Glomerular endothelial cell (primary cell): ENCODE data around the gene NAT16. TPM values are rescaled to one million over a fixed set of nuclear protein-coding genes. Genes with fewer than 3 reads are reported as not detected.
"Not testable (repeated sequence)": the region's sequence is repeated elsewhere in the genome, so short reads cannot be mapped to it uniquely, and the experiment has no call there.

Experiments used
- DNase-seq: peaks from one replicate; pipeline ENCODE4 v3.0.0-alpha.2; 2011; ENCODE audit warnings: low read depth, low spot score; ENCODE audit errors: extremely low read depth
- total RNA-seq: library from RNA; depleted of rRNA; stranded (reverse); fragments of >200 nt; gene quantifications from 2 replicates; pipeline ENCODE4 v1.2.3, GENCODE V29; 2015

The NAT16 gene
- total RNA-seq: not detected in 2 replicates

DNA sequence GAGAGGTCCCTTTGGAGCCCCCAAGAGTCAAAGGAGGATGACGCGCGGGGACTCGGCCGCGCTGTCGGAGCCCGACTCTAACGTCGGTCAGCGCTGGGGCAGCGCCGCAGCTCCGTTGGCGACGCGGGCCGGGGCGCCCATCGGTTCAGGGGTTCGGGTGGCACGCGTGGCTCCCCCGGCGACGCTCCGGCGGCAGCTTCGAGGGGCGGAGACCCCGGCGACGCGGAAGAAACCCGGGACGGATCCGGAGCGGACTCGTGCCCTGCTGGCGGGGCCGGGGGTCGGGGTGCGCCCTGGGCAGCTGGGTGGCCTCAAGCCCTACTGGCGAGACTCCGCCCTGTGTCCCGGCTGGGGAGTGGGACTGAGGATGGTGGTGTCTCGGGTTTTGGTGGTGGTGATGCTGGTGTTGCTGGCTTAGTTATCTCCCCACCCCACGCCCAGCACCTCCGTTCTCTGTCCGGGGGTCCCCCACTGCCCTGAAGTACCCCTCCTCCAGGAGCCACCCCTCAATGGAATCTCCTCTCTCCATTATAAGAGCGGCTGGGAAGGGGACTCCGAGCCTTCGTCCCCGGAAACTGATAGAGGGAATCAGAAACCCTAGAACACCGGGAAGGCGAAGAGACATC lies at the start of gene NAT16:
NAT16 (minus strand) TSS at position 164 of the 626 bp plus-strand sequence. CDS start 5,486 bp downstream, outside the sequence.
- DNase-seq: no peak

DNA sequence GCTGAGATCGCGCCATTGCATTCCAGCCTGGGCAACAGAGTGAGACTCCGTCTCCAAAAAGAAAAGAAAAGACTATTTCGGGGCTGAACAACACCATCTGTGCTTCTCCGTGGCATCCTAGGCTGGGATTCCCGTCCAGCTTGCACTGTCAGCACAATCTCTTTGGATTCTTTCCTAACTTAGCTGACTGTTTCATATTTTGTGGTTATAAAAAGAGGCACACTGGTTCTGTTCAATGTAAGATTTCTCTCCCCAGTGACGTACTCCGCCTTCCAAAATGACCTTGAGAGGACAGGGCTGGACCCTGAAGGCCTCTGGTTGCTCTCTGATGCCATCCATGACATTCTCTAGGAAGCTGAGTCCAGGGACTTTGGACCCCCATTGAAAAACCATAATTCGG lies 46.6 kb upstream of the NAT16 start:
- DNase-seq: no peak

DNA sequence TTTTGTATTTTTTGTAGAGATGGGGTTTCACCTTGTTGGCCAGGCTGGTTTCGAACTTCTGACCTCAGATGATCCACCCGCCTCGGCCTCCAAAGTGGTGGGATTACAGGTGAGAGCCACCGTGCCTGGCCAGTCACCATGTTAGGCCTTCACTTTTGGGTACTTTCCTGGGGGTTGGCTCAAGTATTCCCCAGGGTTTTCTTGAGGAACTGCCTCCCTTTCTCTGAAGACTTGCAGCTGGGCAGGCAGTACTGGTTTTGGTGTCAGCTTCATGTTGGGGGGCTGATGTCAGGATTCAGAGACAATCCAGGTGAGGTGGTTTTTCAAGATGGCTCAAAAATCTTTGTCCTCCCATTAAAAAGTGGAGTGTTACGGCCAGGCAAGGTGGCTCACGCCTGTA lies 45.6 kb upstream of the NAT16 start:
- DNase-seq: no peak

DNA sequence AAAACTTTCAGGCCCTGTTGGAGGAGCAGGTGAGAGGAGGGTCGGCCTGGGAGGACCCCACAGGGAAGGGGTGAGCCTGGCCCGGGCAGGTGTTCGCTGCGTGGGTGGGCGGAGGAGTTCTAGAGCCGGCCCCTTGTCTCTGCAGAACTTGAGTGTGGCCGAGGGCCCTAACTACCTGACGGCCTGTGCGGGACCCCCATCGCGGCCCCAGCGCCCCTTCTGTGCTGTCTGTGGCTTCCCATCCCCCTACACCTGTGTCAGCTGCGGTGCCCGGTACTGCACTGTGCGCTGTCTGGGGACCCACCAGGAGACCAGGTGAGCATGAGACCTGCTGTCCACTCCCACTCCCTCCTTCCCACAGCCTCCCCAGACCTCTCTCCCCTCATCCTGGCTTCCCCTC lies 43.4 kb upstream of the NAT16 start:
- no peak for DNase-seq

DNA sequence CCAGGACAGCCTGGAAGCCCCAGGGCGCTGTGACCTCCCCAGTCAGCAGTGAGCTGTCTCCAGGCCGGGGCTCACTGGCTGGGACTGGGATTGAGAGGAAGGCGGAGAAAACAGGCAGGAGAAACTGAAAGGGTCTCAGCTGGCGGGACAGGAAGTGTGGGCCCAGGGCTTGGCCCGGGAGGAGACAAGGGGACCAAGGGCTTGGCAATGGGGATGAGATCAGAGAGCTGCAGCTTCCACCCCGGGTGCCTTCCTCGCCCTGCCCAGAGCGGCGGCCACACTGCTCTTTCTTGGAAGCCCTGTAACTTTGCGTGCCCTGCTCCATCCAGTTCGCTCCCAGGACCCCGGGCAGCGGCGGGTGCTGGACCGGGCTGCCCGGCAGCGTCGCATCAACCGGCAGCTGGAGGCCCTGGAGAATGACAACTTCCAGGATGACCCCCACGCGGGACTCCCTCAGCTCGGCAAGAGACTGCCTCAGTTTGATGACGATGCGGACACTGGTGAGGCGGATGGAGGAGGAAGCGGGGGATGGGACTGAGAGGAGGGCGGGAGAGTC lies 42.3 kb upstream of the NAT16 start:
- no peak for DNase-seq

DNA sequence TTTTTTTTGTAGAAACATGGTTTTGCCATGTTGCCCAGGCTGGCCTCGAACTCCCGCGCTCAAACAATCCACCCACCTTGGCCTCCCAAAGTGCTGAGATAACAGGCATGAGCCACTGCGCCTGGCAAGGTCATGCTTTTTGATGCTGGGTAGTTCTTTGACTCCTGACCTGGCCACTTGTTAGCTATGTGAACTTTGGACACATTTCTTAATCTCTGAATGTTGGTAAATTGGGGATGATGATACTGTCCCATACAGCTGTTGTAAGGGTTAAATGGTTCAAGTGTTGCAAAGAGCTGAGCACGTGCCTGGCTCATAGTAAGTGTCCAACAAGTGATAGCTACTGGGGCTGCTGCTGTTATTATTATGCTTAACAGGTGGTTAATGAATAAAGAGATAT lies 40.2 kb upstream of the NAT16 start:
- no peak for DNase-seq

DNA sequence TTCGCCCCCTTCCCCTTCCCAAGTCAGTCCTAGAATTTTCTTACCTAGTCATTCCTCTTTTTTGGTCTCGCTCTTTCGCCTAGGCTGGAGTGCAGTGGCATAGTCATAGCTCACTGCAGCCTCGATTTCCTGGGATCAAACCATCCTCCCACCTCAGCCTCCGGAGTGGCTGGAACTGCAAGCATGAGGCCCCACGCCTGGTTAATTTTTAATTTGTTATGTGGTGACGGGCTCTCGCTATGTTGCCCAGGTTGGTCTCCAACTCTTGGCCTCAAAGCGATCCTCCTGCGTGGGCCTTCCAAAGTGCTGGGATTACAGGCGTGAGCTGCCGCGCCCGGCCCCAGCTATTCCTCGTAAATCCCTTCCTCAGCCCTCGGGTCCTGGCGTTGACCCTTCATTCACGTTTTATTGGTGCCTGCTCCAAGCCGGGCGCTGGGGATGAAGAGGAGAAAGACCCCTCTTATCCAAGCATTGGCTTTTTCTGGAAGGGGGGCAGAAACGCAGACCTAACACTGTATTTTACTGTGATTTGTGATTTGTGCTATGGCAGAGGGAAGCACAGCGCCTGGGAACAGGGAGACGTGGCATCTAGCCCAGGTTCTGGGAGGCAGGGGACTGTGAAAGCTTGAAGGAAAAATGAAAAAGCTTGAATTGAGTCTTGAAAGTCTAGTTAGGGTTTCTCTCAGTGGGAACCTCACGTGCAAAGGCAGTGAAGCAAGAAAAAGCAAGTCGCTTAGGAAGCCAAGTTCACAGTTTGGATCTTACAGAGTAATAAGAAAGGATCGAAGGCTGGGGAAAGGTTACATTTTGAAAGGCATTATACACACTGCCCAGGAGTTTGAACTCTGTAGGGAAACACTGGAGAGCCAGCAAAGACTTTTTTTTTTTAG lies 38.4 kb upstream of the NAT16 start:
- no peak for DNase-seq

DNA sequence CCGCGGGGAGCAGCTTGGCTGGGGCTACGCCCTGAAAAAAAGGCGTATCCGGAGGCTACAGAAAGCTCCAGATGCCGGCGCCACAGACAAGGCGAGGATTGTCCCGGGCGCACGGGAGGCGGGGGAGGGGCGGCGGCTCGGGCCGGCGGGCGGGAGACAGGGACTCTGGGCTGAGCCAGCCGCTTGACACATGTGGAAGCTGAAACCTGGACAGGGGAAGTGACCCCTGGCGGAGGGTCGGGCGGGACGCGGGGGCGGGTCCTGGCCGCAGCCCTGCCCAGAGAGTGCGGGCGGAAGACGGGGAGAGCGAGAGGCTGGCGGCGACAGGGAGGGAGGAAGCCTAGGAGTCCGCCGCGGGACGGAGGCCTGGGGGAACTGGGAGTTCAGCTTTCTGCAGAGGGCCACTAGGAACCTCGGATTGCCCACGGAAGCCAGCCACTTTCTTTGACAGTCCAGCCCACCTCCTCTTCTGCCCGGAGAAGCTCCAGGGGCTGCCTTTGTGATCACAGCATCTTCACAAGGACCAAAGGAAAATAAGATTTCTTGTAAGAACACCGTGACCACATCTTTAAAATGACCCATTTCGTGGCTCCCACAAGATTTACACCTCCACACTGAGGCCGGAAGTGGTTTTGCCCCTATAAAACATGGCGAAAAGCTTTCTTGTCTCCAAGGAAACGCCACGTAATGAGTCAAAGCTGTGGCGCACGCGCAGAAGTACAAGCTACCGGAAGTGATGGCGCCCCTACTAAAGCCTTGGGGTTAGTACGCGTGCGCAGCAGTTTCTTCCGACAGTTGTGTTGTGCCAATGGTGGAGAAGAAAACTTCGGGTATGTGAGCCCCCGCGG lies 37.5 kb upstream of the NAT16 start, which contains the start of the genes PLOD3 and ZNHIT1:
PLOD3 (minus strand) TSS at position 194 of the 848 bp plus-strand sequence. CDS start 307 bp downstream, outside the sequence.
ZNHIT1 (plus strand) TSS at position 778 of the 848 bp plus-strand sequence; CDS start at position 809, 31 bp downstream.
- peak; percentile 96 for DNase-seq

DNA sequence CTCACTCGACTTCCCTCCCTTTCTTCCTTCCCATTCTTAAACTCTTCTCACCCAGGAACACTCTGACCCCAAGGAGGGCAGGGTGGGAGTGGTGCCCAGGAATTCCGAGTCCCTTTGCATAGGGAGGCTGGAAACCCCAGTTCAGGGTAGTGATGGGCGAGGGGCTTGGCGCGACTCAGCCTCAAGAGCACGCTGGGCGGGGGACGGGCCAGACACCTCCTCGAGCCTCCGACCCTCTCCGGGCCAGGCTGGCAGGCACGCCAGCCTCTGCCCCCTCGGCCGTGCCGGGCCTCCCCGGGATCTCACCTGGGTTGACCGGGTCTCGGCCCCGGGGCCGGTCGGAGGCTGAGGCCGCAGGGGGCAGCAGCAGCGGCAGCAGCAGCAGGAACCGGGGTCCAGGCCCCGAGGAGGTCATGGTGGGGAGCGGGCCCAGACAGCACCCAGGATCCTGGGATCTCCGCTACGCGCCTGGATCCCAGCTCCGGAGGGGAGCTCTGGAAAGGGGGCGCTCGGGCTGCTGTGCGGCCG lies 36.8 kb upstream of the NAT16 start:
- no peak for DNase-seq

DNA sequence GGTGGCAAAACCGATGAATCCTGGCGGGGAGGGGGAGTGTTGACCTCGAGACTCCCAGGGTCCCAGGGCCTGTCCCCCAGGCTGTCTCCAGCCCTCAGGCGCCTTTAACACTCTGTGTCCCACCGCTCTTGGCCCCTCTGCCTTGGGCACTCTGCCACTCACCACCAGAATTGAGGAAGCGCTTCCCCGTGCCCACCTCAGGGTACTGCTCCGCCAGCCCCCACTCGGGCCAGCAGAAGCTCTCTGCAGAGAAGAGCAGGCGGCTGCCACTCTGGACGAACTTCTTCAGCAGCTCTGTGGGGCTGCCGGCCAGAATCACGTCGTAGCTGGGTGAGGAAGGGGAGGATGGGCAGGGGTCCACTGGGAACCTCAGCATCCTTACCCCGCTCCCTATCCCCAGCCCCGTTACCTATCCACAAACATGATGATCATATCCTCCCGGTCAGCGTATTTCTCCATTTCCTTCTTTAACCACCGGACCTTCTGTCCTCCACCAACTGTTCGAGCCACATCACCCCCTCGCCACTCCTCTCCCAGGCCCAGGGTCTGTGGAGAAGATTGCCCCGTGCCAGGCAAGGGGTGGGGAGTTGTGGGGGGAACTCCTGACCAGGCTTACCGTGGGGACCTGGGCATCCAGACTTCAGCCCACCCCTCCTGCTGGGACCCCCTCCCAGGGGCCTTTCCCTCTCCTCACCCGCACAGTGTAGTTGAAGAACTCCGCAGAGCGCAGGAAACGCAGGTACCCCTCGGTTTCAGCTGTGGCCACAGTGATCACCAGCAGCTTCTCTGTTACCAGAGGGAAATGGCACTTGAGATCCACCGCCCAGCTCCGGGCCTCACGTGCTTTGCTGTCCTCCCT lies 36.1 kb upstream of the NAT16 start:
- DNase-seq: no peak

DNA sequence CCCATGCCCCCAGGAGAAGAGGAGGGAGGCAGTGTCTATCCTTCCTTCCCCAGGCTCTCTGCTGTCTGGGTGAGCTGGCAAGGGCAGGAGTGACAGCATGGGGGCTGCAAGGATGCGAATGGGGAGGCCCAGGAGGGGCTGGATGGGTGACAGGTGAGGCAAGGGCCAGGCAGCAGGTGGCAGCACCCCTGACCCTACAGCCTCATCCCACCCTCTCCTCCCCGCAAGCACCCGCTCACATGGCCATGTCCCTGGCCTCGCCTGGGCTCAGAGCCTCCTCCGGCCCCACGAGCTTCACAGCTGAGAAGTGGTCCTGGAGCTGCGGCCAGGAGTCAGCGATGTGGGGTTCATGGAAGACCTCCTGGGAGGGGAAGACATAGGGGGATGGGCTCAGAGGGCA lies 31.9 kb upstream of the NAT16 start:
- no peak for DNase-seq

DNA sequence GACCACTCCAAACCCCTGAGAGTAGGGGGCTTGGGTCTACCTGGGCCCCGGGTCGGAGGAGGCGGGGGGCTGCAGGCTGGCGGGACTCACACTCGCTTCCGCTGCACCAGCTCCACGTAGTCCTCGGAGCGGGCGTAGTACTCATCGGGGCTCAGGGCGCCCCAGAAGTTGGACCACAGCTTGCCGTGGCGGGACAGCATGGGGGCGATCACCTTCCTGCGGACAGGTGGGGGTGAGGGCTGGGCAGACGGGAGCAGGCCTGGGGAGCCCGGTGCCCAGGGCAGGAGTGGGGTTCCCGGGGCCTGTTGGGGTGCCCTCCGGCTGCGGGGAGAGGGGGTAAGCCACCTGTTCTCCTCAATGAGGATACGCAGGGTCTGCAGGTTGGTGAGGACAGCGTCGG lies 31.4 kb upstream of the NAT16 start:
- DNase-seq: no peak

DNA sequence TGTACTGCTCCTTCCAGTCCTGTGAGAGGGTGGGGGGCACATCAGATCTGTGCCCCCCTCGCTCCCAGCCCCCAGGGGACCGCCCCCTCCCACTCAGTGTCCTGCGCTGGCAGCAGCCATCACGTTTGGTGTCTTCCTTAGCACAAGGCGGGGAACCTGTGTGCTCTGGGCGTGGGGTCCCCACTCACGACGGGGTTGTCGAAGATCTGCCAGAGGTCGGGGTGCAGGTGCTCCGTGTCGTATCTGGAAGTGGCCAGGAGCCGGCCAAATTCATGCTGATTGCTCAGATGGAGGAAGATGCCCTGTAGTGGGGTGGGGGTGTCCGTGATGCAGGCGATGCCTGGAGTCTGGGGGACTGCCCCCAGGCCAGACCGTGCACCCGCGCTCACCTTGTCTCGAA lies 30.1 kb upstream of the NAT16 start:
- no peak for DNase-seq

DNA sequence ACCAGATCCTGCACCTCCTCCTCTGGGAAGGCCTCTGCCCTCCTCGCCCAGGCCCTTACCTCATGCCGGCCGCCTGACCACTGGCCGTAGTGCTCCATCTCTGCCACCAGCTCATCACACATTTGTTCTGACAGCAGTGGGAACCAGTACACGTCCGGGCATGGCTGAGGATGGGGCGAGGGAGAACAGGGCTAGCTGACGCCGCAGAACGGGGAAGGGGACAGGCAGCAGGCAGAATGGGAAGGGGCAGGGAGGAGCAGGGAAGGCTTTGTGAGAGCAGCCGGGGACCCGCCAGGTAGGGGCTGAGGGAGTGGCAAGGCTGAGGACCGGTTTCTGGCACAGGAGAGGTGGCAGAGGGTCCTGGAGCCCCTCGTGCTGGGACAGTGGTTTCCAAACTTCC lies 28.7 kb upstream of the NAT16 start:
- no peak for DNase-seq

DNA sequence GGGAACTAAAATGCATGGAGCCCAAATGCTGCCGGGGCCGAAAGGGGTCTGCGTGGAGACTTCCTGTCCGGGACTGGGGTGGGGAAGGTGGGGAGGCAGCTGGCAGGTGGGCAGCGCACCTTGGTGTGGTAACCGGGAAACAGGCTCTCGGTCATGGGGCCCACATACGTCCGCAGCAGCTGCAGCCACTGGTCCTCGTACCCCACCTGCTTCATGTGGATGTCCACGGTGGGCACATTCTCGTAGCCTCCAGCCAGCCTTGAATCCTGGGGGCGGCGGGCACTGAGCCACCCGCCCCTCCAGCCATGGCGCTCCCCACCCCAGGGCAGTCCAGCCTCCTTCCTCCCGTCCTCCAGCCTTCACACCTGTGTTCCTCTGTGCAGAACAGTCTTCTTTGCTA lies 27.4 kb upstream of the NAT16 start:
- no peak for DNase-seq

DNA sequence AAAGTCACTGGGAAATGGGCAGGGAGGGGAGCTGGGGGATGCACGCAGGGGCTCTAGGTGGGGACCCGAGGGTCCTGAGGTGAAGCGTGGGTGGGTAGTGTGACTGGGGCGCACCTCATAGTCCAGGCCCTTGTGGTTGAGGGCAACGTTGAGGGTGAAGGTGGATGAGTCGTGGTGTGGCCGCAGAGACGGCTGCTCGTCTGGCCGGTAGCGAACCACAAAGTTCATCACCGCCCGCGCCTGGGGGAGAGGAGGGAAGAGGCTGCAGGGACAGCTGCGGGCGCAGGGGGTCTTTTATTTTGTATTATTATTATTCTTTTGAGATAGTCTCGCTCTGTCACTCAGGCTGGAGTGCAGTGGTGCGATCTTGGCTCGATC lies 26.6 kb upstream of the NAT16 start:
- no peak for DNase-seq

DNA sequence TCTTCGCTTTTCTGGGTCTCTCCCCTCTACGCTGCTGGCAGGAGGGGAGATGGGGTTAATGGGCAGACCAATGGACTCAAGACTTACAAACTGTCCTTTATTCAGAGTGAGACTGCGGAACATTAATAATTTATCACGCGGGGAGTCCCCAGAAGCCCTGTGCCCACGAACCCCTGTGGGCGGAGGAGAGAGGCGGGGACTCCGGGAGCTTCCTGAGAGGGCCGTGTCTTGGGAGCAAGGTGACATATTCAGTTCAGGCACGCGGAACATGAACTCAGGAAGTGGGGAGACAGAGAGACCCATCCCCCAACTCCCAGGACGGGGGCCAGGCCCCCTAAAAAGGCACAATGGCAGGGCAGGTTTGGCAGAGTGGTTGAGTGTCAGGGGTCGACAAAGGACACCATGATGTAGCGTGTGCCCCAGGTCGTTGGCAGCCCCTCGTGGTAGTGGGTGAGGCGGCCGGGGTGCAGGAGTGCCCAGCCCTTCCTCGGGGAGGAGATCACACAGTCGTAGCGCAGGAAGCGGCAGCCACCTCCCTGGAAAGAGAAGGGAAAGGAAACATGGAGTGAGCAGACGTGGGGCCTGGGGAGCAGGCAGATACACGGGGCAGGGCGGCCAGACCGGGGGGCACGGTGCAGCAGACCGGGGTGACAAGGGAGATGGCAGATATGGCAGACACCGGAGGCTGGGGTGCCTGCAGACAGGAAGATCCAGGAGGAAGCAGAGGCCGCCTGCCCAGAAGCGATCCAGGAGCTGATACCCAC lies 26.0 kb upstream of the NAT16 start:
- no peak for DNase-seq

DNA sequence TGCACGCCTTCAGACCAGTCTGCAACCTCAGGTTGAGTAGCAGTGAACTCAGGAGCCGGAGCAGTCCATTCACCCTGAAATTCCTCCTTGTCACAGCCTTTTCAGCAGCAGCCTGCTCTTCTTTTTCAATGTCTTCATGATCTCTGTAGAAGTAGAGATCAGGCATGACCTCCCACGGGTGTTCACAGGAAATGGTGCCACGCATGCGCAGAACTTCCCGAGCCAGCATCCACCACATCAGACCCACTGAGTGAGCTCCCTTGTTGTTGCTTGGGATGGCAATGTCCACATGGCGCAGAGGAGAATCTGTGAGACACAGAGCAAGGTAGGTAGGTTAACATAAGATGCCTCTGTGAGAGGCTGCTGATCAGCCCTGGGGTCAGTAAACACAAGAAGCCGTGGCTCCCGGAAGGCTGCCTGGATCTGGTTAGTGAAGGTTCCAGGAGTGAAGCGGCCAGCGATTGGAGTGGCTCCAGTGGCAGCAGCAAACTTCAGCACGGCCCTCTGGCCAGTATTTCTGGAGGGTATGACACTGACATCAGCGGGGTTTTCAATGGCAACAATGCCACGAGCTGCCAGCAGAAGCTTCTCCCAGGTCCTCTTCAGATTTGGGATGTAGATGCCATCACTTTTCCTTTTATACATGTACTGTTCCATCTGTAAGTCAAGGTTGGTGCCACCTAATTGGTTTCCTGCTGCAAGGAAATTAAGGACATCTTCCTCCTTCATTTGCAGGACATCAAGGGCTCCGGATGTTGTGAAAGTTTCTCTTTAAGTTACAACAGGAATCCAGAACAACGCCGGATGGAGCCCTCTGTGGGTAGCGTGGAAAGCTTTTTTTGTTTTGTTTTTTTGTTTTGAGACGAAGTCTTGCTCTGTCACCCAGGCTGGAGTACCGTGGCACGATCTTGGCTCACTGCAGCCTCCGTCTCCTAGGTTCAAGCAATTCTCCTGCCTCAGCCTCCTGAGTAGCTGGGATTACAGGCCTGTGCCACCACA lies 23.9 kb upstream of the NAT16 start:
- not testable (repeated sequence) for DNase-seq
